Pancreas (tissue), 10 donors: Measurements from ENCODE around the gene AANAT. TPM values are rescaled to one million over a fixed set of nuclear protein-coding genes. Genes with fewer than 3 reads are reported as not detected.
A peak's percentile ranks its signal among the peaks of the same experiment; 100 is the strongest.

Experiments used
- ATAC-seq, 4 donors: fragments of 200-7000 bp; cut with Tn5 transposase; one replicate each; pipeline versions ENCODE4 v1.8.0 to v1.9.1; 2020; ENCODE audit warnings: mild to moderate bottlenecking in 4 of 4, moderate library complexity in 4 of 4
- DNase-seq, 6 donors: peaks; one replicate each; pipeline ENCODE4 v3.0.0-alpha.2; 2020
- FAIRE-seq: peaks from 2 replicates; lab custom pipeline; 2012; peaks lifted over from hg19 to GRCh38; lab: Jason Lieb, UNC
- H3K27ac ChIP-seq, 4 donors: fragments of 200-600 bp; sonication (generic); 1 replicate in 3 of 4; 2 replicates in 1 of 4; pipeline versions ENCODE4 v1.5.0 to v1.8.0; 2020
- H3K27me3 ChIP-seq, 4 donors: fragments of 200-600 bp; one replicate each; pipeline ENCODE4 v1.8.0; 2021
- H3K36me3 ChIP-seq, 3 donors: fragments of 200-600 bp; sonication (generic) in 1 of 3; one replicate each; pipeline versions ENCODE4 v1.5.0 to v1.8.0; 2020 to 2021
- H3K4me1 ChIP-seq, 3 donors: fragments of 200-600 bp; one replicate each; pipeline ENCODE4 v1.8.0; 2021
- H3K4me3 ChIP-seq, 4 donors: fragments of 200-600 bp; sonication (generic) in 2 of 4; one replicate each; pipeline versions ENCODE4 v1.5.0 to v1.8.0; 2020 to 2021
- H3K9me3 ChIP-seq, 4 donors: fragments of 200-600 bp; one replicate each; pipeline ENCODE4 v1.8.0; 2021
- CTCF ChIP-seq, 4 donors: fragments of 200-600 bp; sonication (generic) in 3 of 4; IDR thresholded peaks; one replicate each; pipeline versions ENCODE4 v1.5.0 to v1.8.0; 2021; ENCODE audit warnings: antibody characterized with exemption in 4 of 4
- WGBS, 2 donors: extraction: QIAGEN DNeasy Blood & Tissue Kit; methylation state at CpG; one replicate each; pipeline ENCODE4 v1.1.7; 2013; 5-methylcytosine and 5-hydroxymethylcytosine counted together
- intact Hi-C, 3 donors: fragments of 100-400 bp; cut with DNase I; formaldehyde crosslinking; loops; one replicate each; pipeline versions ENCODE4 v1.11.1 to v1.14.2; 2022
- polyA plus RNA-seq, 2 donors: library from polyadenylated mRNA; stranded (reverse); fragments of 200-250 nt; gene quantifications; one replicate each; pipeline ENCODE4 v1.2.3, GENCODE V29; 2013
- total RNA-seq, 6 donors: library from RNA; stranded (reverse); fragmentation: NEBNext Ultra II Directional in 4 of 6; extraction: Animal tissue kit (Norgen Biotek cat#: 25700) in 4 of 6; gene quantifications; one replicate each; pipeline versions ENCODE4 v1.2.1 to v1.2.4, GENCODE V29; 2021 to 2023
- donor health status: healthy with polysubstance abuse.
- donor health status: DM: no; HTN: no; CAD: no; lungs with moderate emphysema.
- donor health status: DM: no; HTN: no; CAD: no.
- donor health status: control.
- donor health status: control.
- donor health status: Bipolar disorder and iron deficiency.
- donor health status: DM: yes; HTN: yes; CAD: no.
- donor health status: DM: no; HTN: no; CAD: no.
- donor health status: DM: no; HTN: no; CAD: no.
- donor health status: DM: yes; HTN: yes; CAD: no.

Gene AANAT
- total and polyA plus RNA-seq, 8 donors, result 0.16 to 0.23 TPM; not detected in 6

- Histone ChIP-seq H3K4me3 (no peak overlapping the region), H3K4me1 (peaks cover 0 to 3% (median 0%) of the 10 kb centered on the region in 3 donors), H3K9me3 (no peaks in the 10 kb centered on the region), H3K27me3 (no peaks in the 10 kb centered on the region), H3K27ac (no peak overlapping the region), H3K36me3 (peaks cover 0 to 5% (median 4%) of the 10 kb centered on the region in 3 donors)
- 72 to 77% methylated on average over 6 of the region's 6 CpGs for WGBS, 2 donors
- no peak for ATAC-seq
- intact Hi-C loops, result loop anchor here in 1 of 3 donors (2.0 kb wide), 1 partner anchor 40 kb away; no protein-coding TSS in a partner anchor
- DNase-seq, result peak in 1 of 6 donors; percentile 54
- no peak for TF ChIP-seq CTCF (IDR thresholded peaks at IDR 0.05)
- FAIRE-seq, result no peak
These were observed 650 bp upstream of the AANAT start for GRCh38 chr17:76466775-76467130.

GRCh38 chr17:76467809-76468633 lies 618 bp downstream of the AANAT start:
- no peak for TF ChIP-seq CTCF (IDR thresholded peaks at IDR 0.05)
- intact Hi-C loops, result loop anchor here in 1 of 3 donors (2.0 kb wide), 1 partner anchor 39 kb away; no protein-coding TSS in a partner anchor
- WGBS, 2 donors, result 60 to 65% methylated on average over 8 of the region's 8 CpGs
- ATAC-seq (no peak), FAIRE-seq (no peak), DNase-seq (peak in 1 of 6 donors; percentile 60)
- Histone ChIP-seq H3K4me3 (no peak overlapping the region), H3K36me3 (peaks cover 0 to 15% (median 12%) of the 10 kb centered on the region in 3 donors), H3K4me1 (peaks cover 0 to 3% (median 0%) of the 10 kb centered on the region in 3 donors), H3K27me3 (no peaks in the 10 kb centered on the region), H3K27ac (no peak overlapping the region), H3K9me3 (no peaks in the 10 kb centered on the region)

DNA sequence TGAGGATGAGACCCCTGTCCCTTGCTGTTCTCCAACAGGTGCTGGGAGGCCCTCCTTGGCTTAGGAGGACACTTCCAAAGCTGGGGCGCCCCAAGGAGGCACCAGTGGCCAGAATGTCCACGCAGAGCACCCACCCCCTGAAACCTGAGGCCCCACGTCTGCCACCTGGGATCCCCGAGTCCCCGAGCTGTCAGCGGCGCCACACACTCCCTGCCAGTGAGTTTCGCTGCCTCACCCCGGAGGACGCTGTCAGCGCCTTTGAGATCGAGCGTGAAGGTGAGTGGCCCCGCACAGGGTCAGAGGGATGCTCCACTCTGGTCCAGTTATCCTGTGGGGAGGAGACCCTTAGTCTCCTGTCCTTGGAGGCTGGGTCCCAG lies 1.2 kb downstream of the AANAT start:
- DNase-seq, result peak in 1 of 6 donors; percentile 51
- Histone ChIP-seq H3K27ac (no peak overlapping the region), H3K4me3 (no peak overlapping the region), H3K9me3 (no peaks in the 10 kb centered on the region), H3K27me3 (no peaks in the 10 kb centered on the region), H3K4me1 (peaks cover 0 to 3% (median 0%) of the 10 kb centered on the region in 3 donors), H3K36me3 (peaks cover 0 to 21% (median 12%) of the 10 kb centered on the region in 3 donors)
- FAIRE-seq, result no peak
- WGBS, 2 donors, result 83 to 84% methylated on average over 14 of the region's 14 CpGs
- TF ChIP-seq CTCF (IDR thresholded peaks at IDR 0.05), result no peak
- intact Hi-C loops, result no loop called here
- no peak for ATAC-seq

DNA sequence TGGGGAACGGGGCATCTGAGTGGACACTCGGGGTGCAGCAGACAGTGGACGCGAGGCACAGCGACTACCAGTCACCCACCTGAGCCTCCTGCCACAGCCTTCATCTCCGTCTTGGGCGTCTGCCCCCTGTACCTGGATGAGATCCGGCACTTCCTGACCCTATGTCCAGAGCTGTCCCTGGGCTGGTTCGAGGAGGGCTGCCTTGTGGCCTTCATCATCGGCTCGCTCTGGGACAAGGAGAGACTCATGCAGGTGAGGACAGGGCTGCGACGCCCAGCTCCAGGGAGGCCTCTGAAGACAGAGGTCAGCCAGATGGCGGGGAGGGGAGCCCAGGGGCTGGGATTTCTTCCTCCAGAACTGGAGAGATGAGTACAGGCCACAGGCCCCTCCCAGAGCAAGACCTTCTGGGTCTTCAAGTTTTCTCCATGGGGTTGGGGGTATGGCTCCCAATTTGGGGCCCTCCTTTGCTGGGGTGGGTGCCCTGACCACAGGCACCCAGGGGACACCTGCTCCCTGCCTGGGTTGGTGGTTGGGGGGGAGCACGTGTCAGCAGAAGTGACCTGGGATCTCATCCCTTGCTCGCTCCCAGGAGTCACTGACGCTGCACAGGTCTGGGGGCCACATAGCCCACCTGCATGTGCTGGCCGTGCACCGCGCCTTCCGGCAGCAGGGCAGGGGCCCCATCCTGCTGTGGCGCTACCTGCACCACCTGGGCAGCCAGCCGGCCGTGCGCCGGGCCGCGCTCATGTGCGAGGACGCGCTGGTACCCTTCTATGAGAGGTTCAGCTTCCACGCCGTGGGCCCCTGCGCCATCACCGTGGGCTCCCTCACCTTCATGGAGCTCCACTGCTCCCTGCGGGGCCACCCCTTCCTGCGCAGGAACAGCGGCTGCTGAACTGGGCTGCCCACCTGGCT lies 1.9 kb downstream of the AANAT start:
- TF ChIP-seq CTCF (IDR thresholded peaks at IDR 0.05), result no peak
- Histone ChIP-seq H3K9me3 (no peaks in the 10 kb centered on the region), H3K27ac (no peak overlapping the region), H3K4me1 (peaks cover 0 to 3% (median 0%) of the 10 kb centered on the region in 3 donors), H3K4me3 (no peak overlapping the region), H3K27me3 (no peaks in the 10 kb centered on the region), H3K36me3 (peaks cover 0 to 26% (median 12%) of the 10 kb centered on the region in 3 donors)
- DNase-seq (peak in 1 of 6 donors; percentile 54), ATAC-seq (no peak), FAIRE-seq (no peak)
- intact Hi-C loops, result no loop called here
- 86 to 89% methylated on average over 38 of the region's 38 CpGs for WGBS, 2 donors
